ENCODE data around the gene BUD13.

DNA sequence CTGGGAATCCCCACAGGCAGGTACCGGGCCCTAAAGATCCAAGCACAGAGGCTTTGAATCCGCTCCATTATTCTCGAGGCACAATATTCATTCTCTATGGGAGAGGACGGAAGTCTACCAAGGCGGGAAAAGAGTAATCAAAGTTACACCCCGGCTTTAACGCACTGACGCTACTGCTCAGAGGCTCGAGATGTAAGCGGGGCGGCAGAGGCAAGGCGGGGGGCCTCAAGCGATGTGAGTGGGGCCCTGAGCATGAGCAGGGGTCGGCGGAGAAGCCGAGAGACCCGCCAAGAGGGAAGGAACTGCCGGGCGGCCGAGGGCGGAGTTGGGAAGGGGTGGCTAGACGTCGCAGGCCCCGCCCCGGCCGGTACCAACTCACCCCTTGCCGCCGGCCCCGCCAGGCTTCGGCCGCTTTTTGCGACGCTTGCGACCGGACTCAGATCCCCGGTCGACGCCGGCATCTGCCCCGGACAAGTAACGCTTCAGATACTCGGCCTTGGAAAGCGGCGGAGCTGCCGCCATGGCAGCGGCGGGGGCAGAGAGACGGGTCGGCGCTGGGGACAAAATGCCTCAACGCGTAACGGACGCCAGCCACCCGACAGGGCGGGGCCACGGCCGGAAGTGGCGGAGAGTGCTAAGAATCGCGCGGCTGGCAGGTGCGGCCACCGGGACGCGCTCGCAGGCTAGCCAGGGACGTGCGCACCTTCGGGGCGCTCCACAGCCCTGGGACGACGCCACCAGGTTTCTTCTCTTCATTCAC lies at the start of gene BUD13:
- TF ChIP-seq LARP7 (IDR thresholded peaks at IDR 0.05) (no peak), MAFF (IDR thresholded peaks at IDR 0.05; ENCODE audit: low read length) (no peak), ZNF175 (CRISPR knock-in tag; IDR thresholded peaks at IDR 0.05; ENCODE audit: low read depth) (peak; percentile 25; the same call in 1 of the 2 replicates), ZNF274 (IDR thresholded peaks at IDR 0.05; ENCODE audit: borderline replicate concordance, low read depth, low read length) (no peak)
- TF ChIP-seq, protein P1, sequence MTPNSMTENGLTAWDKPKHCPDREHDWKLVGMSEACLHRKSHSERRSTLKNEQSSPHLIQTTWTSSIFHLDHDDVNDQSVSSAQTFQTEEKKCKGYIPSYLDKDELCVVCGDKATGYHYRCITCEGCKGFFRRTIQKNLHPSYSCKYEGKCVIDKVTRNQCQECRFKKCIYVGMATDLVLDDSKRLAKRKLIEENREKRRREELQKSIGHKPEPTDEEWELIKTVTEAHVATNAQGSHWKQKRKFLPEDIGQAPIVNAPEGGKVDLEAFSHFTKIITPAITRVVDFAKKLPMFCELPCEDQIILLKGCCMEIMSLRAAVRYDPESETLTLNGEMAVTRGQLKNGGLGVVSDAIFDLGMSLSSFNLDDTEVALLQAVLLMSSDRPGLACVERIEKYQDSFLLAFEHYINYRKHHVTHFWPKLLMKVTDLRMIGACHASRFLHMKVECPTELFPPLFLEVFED (CRISPR knock-in tag; conservative IDR thresholded peaks at IDR 0.05), result no peak
